ENCODE measurements around the gene URI1.

Gene URI1

DNA sequence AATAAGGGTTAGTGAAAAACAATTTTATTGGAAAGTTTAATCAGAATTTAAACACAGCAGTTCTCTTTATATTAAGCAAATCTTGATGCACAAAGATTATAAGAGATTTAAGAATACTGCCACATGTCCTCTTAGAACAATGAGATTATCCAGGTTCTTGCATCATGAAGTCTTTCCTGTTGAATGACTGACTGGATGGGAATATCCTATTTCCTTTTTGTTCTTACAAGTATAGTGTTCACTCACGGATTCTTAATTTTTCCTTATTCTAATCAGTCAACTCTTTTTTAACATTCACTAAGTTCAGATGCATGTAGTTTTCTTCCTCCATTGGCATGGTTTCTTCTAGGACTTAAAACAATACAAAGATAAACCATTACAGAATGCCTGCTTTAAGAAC is 10.1 kb downstream of the URI1 start:
- Histone ChIP-seq H3K36me3 (ENCODE audit: low read depth) (peaks cover 7% of the 10 kb centered on the region), H3K9me3 (ENCODE audit: severe bottlenecking) (no peaks in the 10 kb centered on the region), H3K27ac (ENCODE audit: poor library complexity, severe bottlenecking) (no peak overlapping the region), H3K4me1 (ENCODE audit: insufficient read depth, poor library complexity, severe bottlenecking) (peaks cover 5% of the 10 kb centered on the region), H3K27me3 (ENCODE audit: insufficient read depth, poor library complexity, severe bottlenecking) (no peaks in the 10 kb centered on the region), H3K4me3 (ENCODE audit: severe bottlenecking) (no peak overlapping the region)
- DNase-seq (ENCODE audit: low spot score) (no peak), ATAC-seq (ENCODE audit: low read depth) (no peak)
- TF ChIP-seq, protein P1, sequence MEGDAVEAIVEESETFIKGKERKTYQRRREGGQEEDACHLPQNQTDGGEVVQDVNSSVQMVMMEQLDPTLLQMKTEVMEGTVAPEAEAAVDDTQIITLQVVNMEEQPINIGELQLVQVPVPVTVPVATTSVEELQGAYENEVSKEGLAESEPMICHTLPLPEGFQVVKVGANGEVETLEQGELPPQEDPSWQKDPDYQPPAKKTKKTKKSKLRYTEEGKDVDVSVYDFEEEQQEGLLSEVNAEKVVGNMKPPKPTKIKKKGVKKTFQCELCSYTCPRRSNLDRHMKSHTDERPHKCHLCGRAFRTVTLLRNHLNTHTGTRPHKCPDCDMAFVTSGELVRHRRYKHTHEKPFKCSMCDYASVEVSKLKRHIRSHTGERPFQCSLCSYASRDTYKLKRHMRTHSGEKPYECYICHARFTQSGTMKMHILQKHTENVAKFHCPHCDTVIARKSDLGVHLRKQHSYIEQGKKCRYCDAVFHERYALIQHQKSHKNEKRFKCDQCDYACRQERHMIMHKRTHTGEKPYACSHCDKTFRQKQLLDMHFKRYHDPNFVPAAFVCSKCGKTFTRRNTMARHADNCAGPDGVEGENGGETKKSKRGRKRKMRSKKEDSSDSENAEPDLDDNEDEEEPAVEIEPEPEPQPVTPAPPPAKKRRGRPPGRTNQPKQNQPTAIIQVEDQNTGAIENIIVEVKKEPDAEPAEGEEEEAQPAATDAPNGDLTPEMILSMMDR (IDR thresholded peaks at IDR 0.05; ENCODE audit: poor library complexity, severe bottlenecking), result no peak

GRCh38 chr19:29952646-29953045 is 10.6 kb downstream of the URI1 start:
- H3K36me3 ChIP-seq (ENCODE audit: low read depth), result peaks cover 7% of the 10 kb centered on the region
- H3K27me3 ChIP-seq (ENCODE audit: insufficient read depth, poor library complexity, severe bottlenecking), result no peaks in the 10 kb centered on the region
- TF ChIP-seq, protein P1 (IDR thresholded peaks at IDR 0.05; ENCODE audit: poor library complexity, severe bottlenecking), result no peak
- H3K4me3 ChIP-seq (ENCODE audit: severe bottlenecking), result no peak overlapping the region
- H3K9me3 ChIP-seq (ENCODE audit: severe bottlenecking), result no peaks in the 10 kb centered on the region
- H3K4me1 ChIP-seq (ENCODE audit: insufficient read depth, poor library complexity, severe bottlenecking), result peaks cover 5% of the 10 kb centered on the region
- DNase-seq (ENCODE audit: low spot score) (no peak), ATAC-seq (ENCODE audit: low read depth) (no peak)
- no peak overlapping the region for H3K27ac ChIP-seq (ENCODE audit: poor library complexity, severe bottlenecking)

GRCh38 chr19:29953352-29954247 is 11.6 kb downstream of the URI1 start:
- no peaks in the 10 kb centered on the region for H3K4me1 ChIP-seq (ENCODE audit: insufficient read depth, poor library complexity, severe bottlenecking)
- H3K36me3 ChIP-seq (ENCODE audit: low read depth), result peaks cover 7% of the 10 kb centered on the region
- no peak for DNase-seq (ENCODE audit: low spot score)

GRCh38 chr19:29956855-29957254 is 14.8 kb downstream of the URI1 start:
- DNase-seq (ENCODE audit: low spot score) (no peak), ATAC-seq (ENCODE audit: low read depth) (no peak)
- H3K27me3 ChIP-seq (ENCODE audit: insufficient read depth, poor library complexity, severe bottlenecking), result no peaks in the 10 kb centered on the region
- H3K4me1 ChIP-seq (ENCODE audit: insufficient read depth, poor library complexity, severe bottlenecking), result no peaks in the 10 kb centered on the region
- H3K27ac ChIP-seq (ENCODE audit: poor library complexity, severe bottlenecking), result no peak overlapping the region
- H3K4me3 ChIP-seq (ENCODE audit: severe bottlenecking), result no peak overlapping the region
- TF ChIP-seq, protein P1 (IDR thresholded peaks at IDR 0.05; ENCODE audit: poor library complexity, severe bottlenecking), result no peak
- H3K9me3 ChIP-seq (ENCODE audit: severe bottlenecking), result no peaks in the 10 kb centered on the region
- H3K36me3 ChIP-seq (ENCODE audit: low read depth), result no peaks in the 10 kb centered on the region

More at GRCh38 chr19:29953352-29954247, 11.6 kb downstream of the URI1 start:
- Histone ChIP-seq H3K9me3 (ENCODE audit: severe bottlenecking) (no peaks in the 10 kb centered on the region), H3K27me3 (ENCODE audit: insufficient read depth, poor library complexity, severe bottlenecking) (no peaks in the 10 kb centered on the region), H3K4me3 (ENCODE audit: severe bottlenecking) (no peak overlapping the region), H3K27ac (ENCODE audit: poor library complexity, severe bottlenecking) (no peak overlapping the region)
- TF ChIP-seq, protein P1 (IDR thresholded peaks at IDR 0.05; ENCODE audit: poor library complexity, severe bottlenecking), result no peak
- no peak for ATAC-seq (ENCODE audit: low read depth)

DNA sequence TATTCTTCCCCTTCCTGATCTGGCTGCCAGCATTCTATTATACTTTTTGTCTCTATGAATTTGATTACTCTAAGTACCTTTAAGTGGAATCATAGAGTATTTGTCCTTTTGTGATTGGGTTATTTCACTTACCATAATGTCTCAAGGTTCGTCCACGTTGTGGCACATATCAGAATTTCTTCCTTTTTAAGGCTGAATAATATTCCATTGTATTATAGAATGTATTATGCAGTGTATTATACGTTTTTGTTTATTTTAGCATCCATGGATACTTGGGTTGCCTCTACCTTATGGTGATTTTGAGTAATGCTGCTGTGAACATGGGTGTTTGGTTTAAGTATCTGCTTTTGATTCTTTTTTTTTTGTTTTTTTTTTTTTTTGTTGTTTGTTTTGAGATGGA is 19.3 kb downstream of the URI1 start:
- DNase-seq (ENCODE audit: low spot score) (no peak), ATAC-seq (ENCODE audit: low read depth) (no peak)
- Histone ChIP-seq H3K36me3 (ENCODE audit: low read depth) (no peaks in the 10 kb centered on the region), H3K27ac (ENCODE audit: poor library complexity, severe bottlenecking) (no peak overlapping the region), H3K4me1 (ENCODE audit: insufficient read depth, poor library complexity, severe bottlenecking) (peaks cover 12% of the 10 kb centered on the region), H3K27me3 (ENCODE audit: insufficient read depth, poor library complexity, severe bottlenecking) (no peaks in the 10 kb centered on the region), H3K9me3 (ENCODE audit: severe bottlenecking) (no peaks in the 10 kb centered on the region), H3K4me3 (ENCODE audit: severe bottlenecking) (no peak overlapping the region)
- TF ChIP-seq, protein P1 (IDR thresholded peaks at IDR 0.05; ENCODE audit: poor library complexity, severe bottlenecking), result no peak
